ENCODE measurements around the gene ATXN10.

The ATXN10 gene

GRCh38 chr22:45740236-45740635 lies 68.6 kb downstream of the ATXN10 start:
- TF ChIP-seq CTCF (conservative IDR thresholded peaks at IDR 0.05; ENCODE audit: low read depth, low read length) = no peak
- peak; percentile 68 for DNase-seq (ENCODE audit: low read depth)
- no peak overlapping the region for H3K4me3 ChIP-seq (ENCODE audit: low read depth, low read length)

DNA sequence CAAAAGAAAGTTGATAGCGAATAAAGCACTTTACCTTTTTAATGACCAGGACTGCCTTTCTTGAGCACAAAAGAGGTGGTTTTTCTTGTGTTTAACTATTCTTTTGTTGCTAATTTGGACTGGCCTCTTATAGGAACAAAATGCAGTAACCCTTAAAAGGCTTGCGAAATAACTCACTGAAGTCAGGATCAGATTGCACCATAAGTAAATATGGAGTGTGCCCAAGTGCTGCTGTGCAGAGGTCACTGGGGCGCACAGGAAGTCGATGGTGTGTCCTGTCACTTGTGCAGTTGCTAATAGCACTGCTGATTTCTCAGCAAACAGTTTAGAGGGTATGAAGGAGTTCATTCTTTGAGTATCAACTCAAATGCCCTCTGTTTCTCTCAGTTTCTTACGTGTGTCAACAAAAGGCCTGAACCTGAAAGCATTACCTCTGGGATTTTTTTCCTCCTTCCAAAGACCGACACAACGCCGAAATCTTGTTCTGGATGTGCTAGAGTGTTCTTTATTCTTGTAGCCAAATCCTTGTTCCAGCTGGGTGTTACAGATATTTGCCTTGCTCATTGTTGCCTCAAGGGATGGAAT lies 71.3 kb downstream of the ATXN10 start:
- H3K4me3 ChIP-seq (ENCODE audit: low read depth, low read length) = no peak overlapping the region
- no peak for TF ChIP-seq CTCF (conservative IDR thresholded peaks at IDR 0.05; ENCODE audit: low read depth, low read length)
- peak; percentile 85 for DNase-seq (ENCODE audit: low read depth)

GRCh38 chr22:45743687-45744086 lies 72.1 kb downstream of the ATXN10 start:
- H3K4me3 ChIP-seq (ENCODE audit: low read depth, low read length) = no peak overlapping the region
- TF ChIP-seq CTCF (conservative IDR thresholded peaks at IDR 0.05; ENCODE audit: low read depth, low read length) = no peak
- no peak for DNase-seq (ENCODE audit: low read depth)

GRCh38 chr22:45744442-45744841 lies 72.8 kb downstream of the ATXN10 start:
- no peak for DNase-seq (ENCODE audit: low read depth)
- TF ChIP-seq CTCF (conservative IDR thresholded peaks at IDR 0.05; ENCODE audit: low read depth, low read length) = no peak
- no peak overlapping the region for H3K4me3 ChIP-seq (ENCODE audit: low read depth, low read length)

DNA sequence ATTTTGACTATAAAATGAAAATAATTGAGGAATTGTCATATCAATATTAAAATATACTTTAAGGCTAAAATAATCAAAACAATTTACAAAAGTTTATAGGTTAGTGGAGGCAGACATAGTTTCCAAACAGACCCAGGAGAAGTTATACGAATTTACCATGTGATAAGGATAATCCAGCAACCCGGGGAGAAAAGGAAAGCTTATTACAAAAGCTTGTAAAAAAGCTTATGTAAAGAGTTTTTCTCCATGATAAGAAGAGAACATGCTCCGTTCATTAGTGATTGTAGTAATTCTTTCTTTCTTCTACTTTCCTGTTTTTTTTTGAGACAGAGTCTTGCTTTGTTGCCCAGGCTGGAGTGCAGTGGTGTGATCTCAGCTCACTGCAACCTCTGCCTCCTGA lies 79.0 kb downstream of the ATXN10 start:
- H3K4me3 ChIP-seq (ENCODE audit: low read depth, low read length) = no peak overlapping the region
- no peak for DNase-seq (ENCODE audit: low read depth)
- TF ChIP-seq CTCF (conservative IDR thresholded peaks at IDR 0.05; ENCODE audit: low read depth, low read length) = no peak

- TF ChIP-seq CTCF (conservative IDR thresholded peaks at IDR 0.05; ENCODE audit: low read depth, low read length) = no peak
- H3K4me3 ChIP-seq (ENCODE audit: low read depth, low read length) = no peak overlapping the region
- DNase-seq (ENCODE audit: low read depth) = no peak
Measured at GRCh38 chr22:45752036-45752435, 80.4 kb downstream of the ATXN10 start.

DNA sequence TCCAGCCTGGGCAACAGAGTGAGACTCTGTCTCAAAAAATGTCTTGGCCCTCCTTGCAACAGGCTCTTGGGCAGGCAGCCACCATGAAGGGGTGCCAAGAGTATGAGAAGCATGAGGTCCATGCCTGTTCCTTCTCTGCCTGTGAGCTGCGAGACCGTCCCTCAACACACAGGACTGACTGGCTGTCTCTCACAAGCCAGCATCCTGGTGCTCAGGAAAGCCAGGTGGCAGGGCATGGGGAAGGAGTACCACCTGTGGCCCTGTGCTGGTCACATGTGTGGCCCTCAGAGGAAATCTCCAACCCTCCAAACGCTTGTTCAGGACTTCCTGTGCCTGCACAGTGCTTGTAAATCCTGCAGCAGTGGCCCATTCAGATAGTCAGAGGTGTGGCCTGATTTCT lies 83.2 kb downstream of the ATXN10 start:
- no peak for DNase-seq (ENCODE audit: low read depth)
- TF ChIP-seq CTCF (conservative IDR thresholded peaks at IDR 0.05; ENCODE audit: low read depth, low read length) = no peak
- no peak overlapping the region for H3K4me3 ChIP-seq (ENCODE audit: low read depth, low read length)
